ENCODE measurements around the gene DUSP10.

Gene DUSP10

DNA sequence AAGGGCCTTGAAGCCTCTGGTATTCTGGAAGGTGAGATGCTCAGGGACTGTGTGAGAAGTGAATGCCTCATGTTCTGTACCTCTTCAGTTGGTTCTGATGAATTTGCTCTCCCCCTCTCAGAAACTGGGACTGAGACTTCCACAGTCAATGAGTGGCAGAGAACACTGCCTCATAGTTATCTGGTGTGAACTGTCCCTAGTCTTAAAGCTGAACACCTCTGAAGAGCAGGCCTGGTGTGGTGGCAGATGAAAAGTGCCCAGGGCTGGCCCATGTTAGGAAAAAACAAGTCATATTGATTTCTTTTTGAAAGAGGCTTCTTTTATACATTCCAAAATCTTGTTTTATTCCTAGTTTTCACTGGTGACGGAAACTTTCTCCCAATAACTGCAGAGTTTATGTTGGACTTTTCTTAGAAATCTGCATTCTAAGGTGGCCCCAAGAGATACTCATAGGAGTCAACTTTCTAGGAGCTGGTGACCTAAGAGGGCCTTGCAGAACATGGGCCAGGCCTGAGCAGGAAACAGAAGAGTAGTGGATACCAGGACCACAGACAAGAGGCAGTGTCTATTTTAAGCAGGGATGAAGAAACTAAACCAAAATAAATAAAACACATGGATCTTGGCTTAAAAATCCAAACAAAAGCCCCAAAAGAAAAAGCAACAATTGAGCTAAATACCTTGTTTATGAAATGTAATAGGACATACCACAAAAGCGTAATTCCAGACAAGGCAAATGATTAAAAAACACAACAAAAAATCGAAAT lies 19.5 kb downstream of the DUSP10 start:
- no peak for TF ChIP-seq TAF1 (IDR thresholded peaks at IDR 0.05; ENCODE audit: borderline replicate concordance, insufficient read depth, low read length)
- TF ChIP-seq REST (IDR thresholded peaks at IDR 0.05; ENCODE audit: insufficient read depth in 1 of 2, low read depth in 2 of 2, low read length in 2 of 2): no peak
- TF ChIP-seq FOXP2 (optimal IDR thresholded peaks at IDR 0.05; ENCODE audit: borderline replicate concordance, extremely low read depth, extremely low read length, insufficient read depth): no peak
- TF ChIP-seq POLR2AphosphoS5 (IDR thresholded peaks at IDR 0.05; ENCODE audit: low read depth, low read length): no peak
- TF ChIP-seq SIN3A (IDR thresholded peaks at IDR 0.05; ENCODE audit: borderline replicate concordance, insufficient read depth, low read length): no peak

GRCh38 chr1:221720545-221720944 lies 21.3 kb downstream of the DUSP10 start:
- TF ChIP-seq SIN3A (IDR thresholded peaks at IDR 0.05; ENCODE audit: borderline replicate concordance, insufficient read depth, low read length) (no peak), FOXP2 (optimal IDR thresholded peaks at IDR 0.05; ENCODE audit: borderline replicate concordance, extremely low read depth, extremely low read length, insufficient read depth) (no peak), POLR2AphosphoS5 (IDR thresholded peaks at IDR 0.05; ENCODE audit: low read depth, low read length) (no peak), TAF1 (IDR thresholded peaks at IDR 0.05; ENCODE audit: borderline replicate concordance, insufficient read depth, low read length) (no peak), REST (IDR thresholded peaks at IDR 0.05; ENCODE audit: insufficient read depth in 1 of 2, low read depth in 2 of 2, low read length in 2 of 2) (no peak)

DNA sequence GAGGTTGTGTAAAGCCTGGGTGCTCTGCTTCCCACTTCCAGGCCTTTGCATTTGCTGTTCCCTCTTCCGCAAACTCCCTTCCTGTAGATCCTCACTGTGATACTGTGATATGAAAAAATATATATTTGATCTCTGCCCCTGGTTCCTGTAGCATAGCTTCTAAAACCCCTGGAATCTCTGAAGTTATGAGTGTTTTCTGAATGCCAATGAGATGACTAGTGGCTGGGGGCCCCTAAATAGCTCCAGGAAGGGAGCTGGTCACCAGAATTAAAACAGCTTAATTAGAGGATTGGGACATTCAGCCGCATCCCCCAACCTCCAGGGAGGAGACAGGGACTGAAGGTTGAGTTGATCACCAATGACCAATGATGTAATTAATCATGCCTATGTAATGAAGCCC lies 21.9 kb downstream of the DUSP10 start:
- TF ChIP-seq POLR2AphosphoS5 (IDR thresholded peaks at IDR 0.05; ENCODE audit: low read depth, low read length) (no peak), SIN3A (IDR thresholded peaks at IDR 0.05; ENCODE audit: borderline replicate concordance, insufficient read depth, low read length) (no peak), TAF1 (IDR thresholded peaks at IDR 0.05; ENCODE audit: borderline replicate concordance, insufficient read depth, low read length) (no peak), FOXP2 (optimal IDR thresholded peaks at IDR 0.05; ENCODE audit: borderline replicate concordance, extremely low read depth, extremely low read length, insufficient read depth) (no peak), REST (IDR thresholded peaks at IDR 0.05; ENCODE audit: insufficient read depth in 1 of 2, low read depth in 2 of 2, low read length in 2 of 2) (no peak)

- TF ChIP-seq SIN3A (IDR thresholded peaks at IDR 0.05; ENCODE audit: borderline replicate concordance, insufficient read depth, low read length) (no peak), REST (IDR thresholded peaks at IDR 0.05; ENCODE audit: insufficient read depth in 1 of 2, low read depth in 2 of 2, low read length in 2 of 2) (no peak), TAF1 (IDR thresholded peaks at IDR 0.05; ENCODE audit: borderline replicate concordance, insufficient read depth, low read length) (no peak), FOXP2 (optimal IDR thresholded peaks at IDR 0.05; ENCODE audit: borderline replicate concordance, extremely low read depth, extremely low read length, insufficient read depth) (no peak), POLR2AphosphoS5 (IDR thresholded peaks at IDR 0.05; ENCODE audit: low read depth, low read length) (no peak)
Observed at GRCh38 chr1:221719278-221719597, 22.7 kb downstream of the DUSP10 start.
